ENCODE data around the gene XBP1.
"Not testable (repeated sequence)": the region's sequence is repeated elsewhere in the genome, so short reads cannot be mapped to it uniquely, and the experiment has no call there.

DNA sequence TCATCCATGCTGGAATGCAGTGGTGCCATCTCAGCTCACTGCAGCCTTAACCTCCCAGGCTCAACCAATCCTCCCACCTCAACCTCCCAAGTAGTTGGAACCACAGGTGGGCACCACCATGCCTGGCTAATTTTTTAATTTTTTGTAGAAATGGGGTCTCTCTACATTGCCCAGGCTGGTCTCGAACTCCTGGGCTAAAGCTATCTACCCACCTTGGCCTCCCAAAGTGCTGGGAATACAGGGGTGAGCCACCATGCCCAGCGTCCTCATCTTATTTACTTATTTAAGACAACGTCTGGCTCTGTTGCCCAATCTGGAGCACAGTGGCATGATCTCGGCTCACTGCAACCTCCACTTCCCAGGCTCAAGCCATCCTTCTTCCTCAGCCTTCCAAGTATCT, 38.4 kb downstream of the XBP1 start:
- TF ChIP-seq, protein P1, sequence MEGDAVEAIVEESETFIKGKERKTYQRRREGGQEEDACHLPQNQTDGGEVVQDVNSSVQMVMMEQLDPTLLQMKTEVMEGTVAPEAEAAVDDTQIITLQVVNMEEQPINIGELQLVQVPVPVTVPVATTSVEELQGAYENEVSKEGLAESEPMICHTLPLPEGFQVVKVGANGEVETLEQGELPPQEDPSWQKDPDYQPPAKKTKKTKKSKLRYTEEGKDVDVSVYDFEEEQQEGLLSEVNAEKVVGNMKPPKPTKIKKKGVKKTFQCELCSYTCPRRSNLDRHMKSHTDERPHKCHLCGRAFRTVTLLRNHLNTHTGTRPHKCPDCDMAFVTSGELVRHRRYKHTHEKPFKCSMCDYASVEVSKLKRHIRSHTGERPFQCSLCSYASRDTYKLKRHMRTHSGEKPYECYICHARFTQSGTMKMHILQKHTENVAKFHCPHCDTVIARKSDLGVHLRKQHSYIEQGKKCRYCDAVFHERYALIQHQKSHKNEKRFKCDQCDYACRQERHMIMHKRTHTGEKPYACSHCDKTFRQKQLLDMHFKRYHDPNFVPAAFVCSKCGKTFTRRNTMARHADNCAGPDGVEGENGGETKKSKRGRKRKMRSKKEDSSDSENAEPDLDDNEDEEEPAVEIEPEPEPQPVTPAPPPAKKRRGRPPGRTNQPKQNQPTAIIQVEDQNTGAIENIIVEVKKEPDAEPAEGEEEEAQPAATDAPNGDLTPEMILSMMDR (IDR thresholded peaks at IDR 0.05), result not testable (repeated sequence)
- not testable (repeated sequence) for TF ChIP-seq POLR2A (IDR thresholded peaks at IDR 0.05)

All from adrenal gland (tissue), 5 donors.